Endothelial cell of umbilical vein (primary cell): ENCODE measurements around the gene SH3RF1.

Source experiments
- CTCF ChIP-seq, 2 donors: IDR thresholded peaks; 1 replicate in 1 of 2; 2 replicates in 1 of 2; pipeline ENCODE4 v1.5.1; 2011; ENCODE audit warnings: low read length in 2 of 2, mild to moderate bottlenecking in 2 of 2, moderate library complexity in 2 of 2, control low read depth in 1 of 2, inconsistent platforms in 1 of 2, low read depth in 1 of 2; ENCODE audit not compliant: insufficient read depth in 1 of 2; ENCODE audit errors: extremely low read depth in 1 of 2
- POLR2AphosphoS5 ChIP-seq: IDR thresholded peaks from 2 replicates; pipeline ENCODE4 v1.6.1; 2012; ENCODE audit warnings: low read depth, mild to moderate bottlenecking, control low read depth, low read length, moderate library complexity; ENCODE audit not compliant: insufficient read depth

GRCh38 chr4:169132561-169133305, 138.0 kb downstream of the SH3RF1 start:
- TF ChIP-seq POLR2AphosphoS5: no peak
- TF ChIP-seq CTCF (IDR thresholded peaks at IDR 0.05; ENCODE audit: extremely low read depth in 1 of 2, insufficient read depth in 1 of 2, low read depth in 1 of 2, low read length in 2 of 2): no peak
